ENCODE data around the gene ERBB4. TPM values are rescaled to one million over a fixed set of nuclear protein-coding genes. Genes with fewer than 3 reads are reported as not detected.

Gene ERBB4
- polyA plus RNA-seq, 1 of the 3 experiments (the other 2 are of a cell fraction) = 0.05 TPM

GRCh38 chr2:211447548-211447947 is 1091.1 kb downstream of the ERBB4 start:
- no peaks in the 10 kb centered on the region for H3F3A ChIP-seq (replicated peaks; ENCODE audit: insufficient read depth)
- no peak for TF ChIP-seq JUND (IDR thresholded peaks at IDR 0.05)
- no peak for TF ChIP-seq IRF3 (IDR thresholded peaks at IDR 0.05; ENCODE audit: low read depth, low read length)
- no peak for TF ChIP-seq POLR2AphosphoS5 (IDR thresholded peaks at IDR 0.05; ENCODE audit: low read depth, low read length)
- TF ChIP-seq SMC3 (IDR thresholded peaks at IDR 0.05; ENCODE audit: low read depth, low read length) = no peak
- no peak for TF ChIP-seq RAD21 (IDR thresholded peaks at IDR 0.05; ENCODE audit: low read length)
- no peak for TF ChIP-seq SIN3A (IDR thresholded peaks at IDR 0.05; ENCODE audit: borderline replicate concordance, low read depth, low read length)
- no peak for TF ChIP-seq FOXM1 (IDR thresholded peaks at IDR 0.05; ENCODE audit: low read depth)
- no peak for TF ChIP-seq RFX5 (IDR thresholded peaks at IDR 0.05; ENCODE audit: low read length)
- TF ChIP-seq USF1 (IDR thresholded peaks at IDR 0.05; ENCODE audit: borderline replicate concordance, low read depth) = no peak
- TF ChIP-seq TAF1 (IDR thresholded peaks at IDR 0.05; ENCODE audit: borderline replicate concordance, low read depth, low read length) = no peak
- no peak for TF ChIP-seq NFIC (IDR thresholded peaks at IDR 0.05; ENCODE audit: borderline replicate concordance)
- TF ChIP-seq PBX3 (IDR thresholded peaks at IDR 0.05) = no peak
- no peak for TF ChIP-seq ELF1 (IDR thresholded peaks at IDR 0.05)
- no peak for TF ChIP-seq RCOR1 (IDR thresholded peaks at IDR 0.05; ENCODE audit: low read length)
- no peak for TF ChIP-seq MEF2A (IDR thresholded peaks at IDR 0.05; ENCODE audit: borderline replicate concordance, low read depth)
- TF ChIP-seq ZBTB33 (IDR thresholded peaks at IDR 0.05; ENCODE audit: borderline replicate concordance, low read depth) = no peak
- H3K9me2 ChIP-seq = no peaks in the 10 kb centered on the region
- no peaks in the 10 kb centered on the region for H3K79me2 ChIP-seq (ENCODE audit: insufficient read depth)
- no peak overlapping the region for H2AFZ ChIP-seq (ENCODE audit: low read depth)
- no peak overlapping the region for H3K4me2 ChIP-seq
- no peaks in the 10 kb centered on the region for H3K9me3 ChIP-seq
- ChIA-PET POLR2A (no interaction called here), CTCF (interaction anchor here (1.7 kb wide), 1 partner anchor 8 kb away, joined by 4 read pairs; no protein-coding TSS in a partner anchor)
- H3K4me1 ChIP-seq (ENCODE audit: control insufficient read depth in 1 of 2, insufficient read depth in 2 of 2, low read depth in 1 of 2, low read length in 1 of 2) = no peaks in the 10 kb centered on the region; a peak in 1 of 4 replicates
- no peaks in the 10 kb centered on the region for H3K36me3 ChIP-seq (replicated peaks in 1 of 2; ENCODE audit: control insufficient read depth in 1 of 2, insufficient read depth in 2 of 2, low read length in 1 of 2)
- no peak overlapping the region for H3K9ac ChIP-seq
- no peak overlapping the region for H3K4me3 ChIP-seq (ENCODE audit: low read depth in 2 of 2, low read length in 1 of 2)
- no peak overlapping the region for H3K27ac ChIP-seq (ENCODE audit: low read depth in 2 of 2, low read length in 1 of 2)
- DNase-seq = no peak
- 30% methylated on average over 1 of the region's 1 CpG for WGBS (ENCODE audit: low lambda C conversion rate)
- no peaks in the 10 kb centered on the region for H3K27me3 ChIP-seq (ENCODE audit: insufficient read depth)
- no peaks in the 10 kb centered on the region for H4K20me1 ChIP-seq (ENCODE audit: insufficient read depth)

Measured in SK-N-SH (cell line).